SKM-1 treated with dmso at 0.1 percent for 144 hours (cell line): Measurements from ENCODE around the gene UBASH3B.
A peak's percentile ranks its signal among the peaks of the same experiment; 100 is the strongest.
"Not testable (repeated sequence)": the region's sequence is repeated elsewhere in the genome, so short reads cannot be mapped to it uniquely, and the experiment has no call there.

ENCODE experiments used
- DNase-seq: peaks from one replicate; lab custom pipeline; 2025; ENCODE audit not compliant: unreplicated experiment; lab: John Stamatoyannopoulos, UW

UBASH3B gene

DNA sequence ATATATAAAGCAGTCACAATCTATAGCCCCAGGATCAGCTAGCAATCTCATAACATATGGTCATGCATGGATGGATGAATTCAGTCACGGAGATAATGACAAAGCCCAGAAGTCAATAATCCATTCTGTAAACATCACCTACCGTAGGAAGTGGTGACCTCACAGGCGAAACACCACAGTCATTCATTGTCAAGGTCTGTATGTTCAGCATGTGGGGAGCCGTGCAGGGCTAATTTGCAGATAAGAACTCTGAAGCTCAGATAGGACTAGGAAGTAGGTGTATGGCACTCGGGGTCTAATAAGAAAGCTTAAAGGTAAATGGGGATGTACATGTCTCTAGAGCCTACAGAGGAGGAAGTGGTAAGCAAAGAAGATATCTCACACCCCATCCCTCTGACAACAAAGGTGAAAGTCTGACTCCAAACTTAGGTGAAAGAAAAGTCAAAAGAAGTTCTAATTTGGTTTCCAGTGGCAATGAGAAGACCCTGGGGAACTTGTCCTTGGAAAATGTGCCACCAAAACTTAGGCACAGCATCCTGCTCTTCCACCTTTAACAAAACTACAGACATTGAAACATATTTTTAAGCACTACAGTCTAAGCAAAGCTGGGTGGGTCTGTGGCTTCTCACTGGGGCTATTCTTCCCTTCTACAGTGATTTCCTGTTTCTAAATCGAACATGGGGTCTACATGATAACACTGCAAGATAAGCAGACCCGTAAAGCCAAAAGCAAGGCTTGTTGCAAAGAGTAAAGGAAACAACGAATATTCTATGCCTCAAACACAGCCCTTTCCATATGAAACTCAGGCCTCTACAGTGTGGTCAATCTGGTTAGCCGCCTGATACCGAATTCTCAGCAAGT is 188.0 kb downstream of the UBASH3B start:
- no peak for DNase-seq

DNA sequence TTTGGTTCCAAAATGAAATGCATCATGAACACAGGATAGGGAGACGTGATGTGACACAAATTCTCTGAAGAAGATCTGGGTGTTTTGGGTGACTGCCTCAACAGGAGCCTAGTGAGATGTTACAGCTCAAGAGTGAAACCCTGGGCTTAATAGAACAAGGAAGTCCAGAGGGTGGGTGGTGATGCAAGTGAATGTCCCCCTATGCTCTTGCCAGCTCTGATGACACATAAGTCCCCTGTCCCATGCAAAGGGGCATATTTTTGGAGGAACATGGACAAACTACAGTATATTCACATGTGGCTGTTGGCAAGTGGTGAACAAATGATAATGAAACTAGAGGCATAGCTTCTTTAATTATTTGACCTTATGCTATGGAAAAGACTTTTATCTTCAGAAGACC is 191.9 kb downstream of the UBASH3B start:
- no peak for DNase-seq

DNA sequence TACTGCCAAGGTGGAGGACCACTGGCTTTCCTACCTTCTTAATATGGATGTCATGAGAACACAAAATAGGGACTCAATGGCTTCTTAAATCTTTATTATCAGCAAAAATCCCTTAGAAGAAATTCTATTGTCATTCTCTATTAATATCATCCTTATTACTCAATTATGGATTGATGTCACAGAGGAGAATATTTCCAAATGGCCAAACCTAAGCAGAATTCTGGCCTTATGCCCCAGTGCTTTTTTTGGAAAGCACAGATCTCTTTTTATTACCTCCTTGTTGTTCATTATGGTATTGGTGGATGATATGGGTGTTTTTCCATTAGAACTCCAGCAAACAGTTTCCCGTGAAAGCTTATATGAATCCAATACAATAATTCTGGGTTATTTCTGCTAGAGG is 192.7 kb downstream of the UBASH3B start:
- no peak for DNase-seq

DNA sequence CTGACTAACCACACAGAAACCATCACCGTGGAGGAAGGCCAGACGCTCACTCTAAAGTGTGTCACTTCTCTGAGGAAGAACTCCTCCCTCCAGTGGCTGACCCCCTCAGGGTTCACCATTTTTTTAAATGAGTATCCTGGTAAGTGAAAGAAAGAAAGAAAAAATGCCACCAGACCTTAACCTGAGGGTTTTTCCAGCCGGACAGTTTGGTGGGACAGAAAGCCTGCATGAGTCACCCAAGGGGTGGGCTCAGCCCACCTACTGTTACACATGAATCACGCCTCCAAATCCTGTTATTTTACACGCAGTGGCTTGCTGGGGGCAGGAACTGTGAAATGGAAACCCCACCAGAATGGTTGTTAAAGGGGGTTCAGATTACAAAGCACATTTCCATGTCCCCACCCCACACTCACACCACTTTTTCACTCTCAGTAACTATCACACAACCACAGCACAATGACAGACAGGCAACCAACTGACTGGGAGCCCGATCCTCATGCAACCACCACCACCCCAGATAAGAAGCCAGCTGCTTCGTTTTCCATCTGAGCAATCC is 194.6 kb downstream of the UBASH3B start:
- no peak for DNase-seq

DNA sequence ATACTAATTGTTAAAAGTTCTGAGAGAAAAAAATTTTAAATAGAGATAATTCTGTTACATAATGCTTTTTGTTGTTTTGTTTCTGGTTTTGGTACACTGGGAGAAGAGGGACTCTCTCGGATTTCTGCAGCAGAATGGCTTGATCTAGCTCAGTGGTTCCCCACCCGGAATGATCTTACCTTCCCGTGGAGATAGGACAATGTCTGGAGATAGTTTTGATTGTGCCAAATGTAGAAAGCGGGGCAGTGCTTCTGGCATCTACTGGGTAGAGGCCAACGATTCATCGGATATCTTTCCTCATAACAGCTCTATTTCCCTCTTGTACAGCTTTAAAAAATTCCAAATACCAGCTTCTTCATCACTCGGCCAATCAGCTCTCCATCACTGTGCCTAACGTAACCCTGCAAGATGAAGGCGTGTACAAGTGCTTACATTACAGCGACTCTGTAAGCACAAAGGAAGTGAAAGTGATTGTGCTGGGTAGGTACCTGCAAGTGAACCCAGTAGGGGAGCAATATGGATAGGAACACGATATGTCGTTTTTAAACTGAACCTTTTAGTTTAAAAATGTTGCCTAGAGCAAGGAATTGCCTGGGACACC is 195.9 kb downstream of the UBASH3B start:
- no peak for DNase-seq

DNA sequence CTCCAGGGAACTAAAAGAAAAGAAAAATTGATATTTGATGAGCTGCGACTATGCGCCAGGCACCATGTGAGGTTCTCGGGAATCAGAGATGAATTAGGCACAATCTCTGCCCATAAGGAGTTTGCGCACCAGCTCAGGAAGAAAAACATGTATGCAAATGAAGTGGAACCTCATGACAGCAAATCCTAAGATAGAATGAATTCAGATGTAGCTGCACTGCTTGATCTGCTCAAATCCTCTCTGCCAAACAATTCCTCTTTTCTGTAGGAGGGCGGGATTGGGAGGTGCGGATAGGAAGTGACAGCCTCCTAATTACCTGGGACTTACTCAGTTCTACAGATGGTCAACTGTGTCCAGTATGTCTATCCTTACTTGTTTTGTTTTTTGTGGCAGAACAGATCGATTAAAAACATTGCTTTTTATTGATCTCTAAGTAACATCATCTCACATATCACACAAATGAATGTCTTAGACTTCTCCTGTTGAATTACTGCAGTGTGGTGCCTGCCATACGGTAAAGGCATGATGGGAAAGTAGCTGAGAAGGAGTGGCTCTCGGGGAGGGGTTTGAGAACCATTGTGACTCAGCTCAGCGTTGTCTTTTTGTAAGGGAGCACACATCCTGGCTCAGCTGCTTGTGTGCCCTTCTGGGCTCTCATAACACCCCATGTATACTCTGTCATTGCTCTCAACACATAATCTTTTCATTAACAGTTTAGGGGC is 196.7 kb downstream of the UBASH3B start:
- DNase-seq, result no peak

DNA sequence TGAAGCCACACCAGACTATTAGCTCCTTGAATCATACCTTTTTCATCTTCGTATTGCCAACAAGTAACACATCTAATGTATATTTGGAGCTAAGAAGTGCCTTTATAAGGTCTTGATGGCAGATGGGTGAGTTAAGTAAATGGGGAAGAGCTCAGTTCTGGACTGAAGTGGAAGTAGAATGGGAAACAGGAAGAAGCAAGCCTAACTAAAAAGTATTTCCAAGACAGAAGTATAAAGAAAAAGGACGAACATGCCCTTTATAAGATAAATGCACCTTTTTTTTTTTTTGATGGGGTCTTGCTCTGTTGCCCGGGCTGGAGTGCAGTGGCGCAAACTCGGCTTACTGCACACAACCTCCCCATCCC is 197.3 kb downstream of the UBASH3B start:
- no peak for DNase-seq

DNA sequence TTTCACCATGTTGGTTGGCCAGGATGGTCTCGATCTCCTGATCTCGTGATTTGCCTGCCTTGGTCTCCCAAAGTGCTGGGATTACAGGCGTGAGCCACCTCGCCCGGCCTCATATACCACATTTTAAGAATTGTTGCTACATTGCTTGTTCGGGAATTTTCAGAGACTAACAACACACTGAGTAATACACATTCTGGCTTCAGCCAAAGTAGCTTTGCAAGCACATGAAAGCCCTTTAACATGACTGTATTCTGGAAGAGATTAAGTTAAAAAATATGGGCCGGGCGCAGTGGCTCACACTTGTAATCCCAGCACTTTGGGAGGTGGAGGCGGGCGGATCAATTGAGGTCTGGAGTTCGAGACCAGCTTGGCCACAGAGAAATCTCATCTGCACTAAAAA is 197.7 kb downstream of the UBASH3B start:
- no peak for DNase-seq

DNA sequence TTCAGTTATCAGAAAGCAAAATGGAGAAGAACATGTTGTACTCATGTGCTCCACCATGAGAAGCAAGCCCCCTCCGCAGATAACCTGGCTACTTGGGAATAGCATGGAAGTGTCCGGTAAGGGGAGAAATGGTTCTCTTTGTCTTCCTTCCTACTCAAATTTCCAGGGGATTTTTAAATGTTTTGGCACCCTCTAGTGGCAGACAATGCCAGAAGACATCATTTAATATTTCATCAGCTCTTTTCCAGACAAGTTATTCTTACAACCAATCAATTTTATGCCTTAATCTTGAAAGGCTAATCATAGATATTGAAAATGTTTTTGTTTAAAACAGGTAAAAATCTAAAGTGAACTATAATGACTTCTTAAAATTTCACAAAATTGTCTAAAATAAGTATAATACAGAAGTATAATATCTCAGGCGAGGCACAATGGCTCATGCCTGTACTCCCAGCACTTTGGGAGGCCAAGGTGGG is 198.5 kb downstream of the UBASH3B start:
- DNase-seq, result peak; percentile 76

DNA sequence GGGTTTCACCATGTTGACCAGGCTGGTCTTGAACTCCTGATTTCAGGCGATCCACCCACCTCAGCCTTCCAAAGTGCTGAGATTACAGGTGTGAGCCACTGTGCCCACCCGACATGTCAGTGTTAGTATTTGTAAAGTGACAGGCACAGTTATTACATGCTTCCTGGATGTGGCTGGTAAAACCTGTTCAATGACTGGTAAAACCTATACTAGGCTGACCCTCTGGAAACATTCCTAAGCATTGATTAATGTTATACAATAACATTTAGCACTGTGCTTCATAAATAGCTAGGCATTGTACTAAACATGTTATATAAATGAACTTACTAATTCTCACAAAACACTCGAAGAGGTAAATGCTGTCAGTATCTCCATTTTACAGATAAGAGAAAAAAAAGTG is 206.1 kb downstream of the UBASH3B start:
- no peak for DNase-seq

DNA sequence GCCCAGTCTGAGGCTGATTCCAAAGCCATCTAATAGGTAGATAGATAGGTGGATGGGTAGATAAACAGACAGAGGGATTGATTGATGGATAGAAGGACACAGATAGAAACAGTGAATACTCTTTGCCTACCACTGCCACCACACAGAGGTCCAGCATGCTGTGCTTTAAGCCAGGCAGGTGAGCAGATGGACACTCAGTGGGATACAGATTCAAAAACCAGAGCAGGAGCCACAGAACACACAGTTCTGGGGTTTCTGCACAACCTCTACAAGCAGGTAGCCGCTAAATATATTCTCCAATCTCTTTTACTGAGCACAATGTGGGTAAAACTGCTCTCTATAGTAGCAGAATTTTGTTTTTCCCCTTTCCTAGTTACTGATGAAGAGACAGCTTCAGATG is 206.6 kb downstream of the UBASH3B start:
- DNase-seq, result no peak

DNA sequence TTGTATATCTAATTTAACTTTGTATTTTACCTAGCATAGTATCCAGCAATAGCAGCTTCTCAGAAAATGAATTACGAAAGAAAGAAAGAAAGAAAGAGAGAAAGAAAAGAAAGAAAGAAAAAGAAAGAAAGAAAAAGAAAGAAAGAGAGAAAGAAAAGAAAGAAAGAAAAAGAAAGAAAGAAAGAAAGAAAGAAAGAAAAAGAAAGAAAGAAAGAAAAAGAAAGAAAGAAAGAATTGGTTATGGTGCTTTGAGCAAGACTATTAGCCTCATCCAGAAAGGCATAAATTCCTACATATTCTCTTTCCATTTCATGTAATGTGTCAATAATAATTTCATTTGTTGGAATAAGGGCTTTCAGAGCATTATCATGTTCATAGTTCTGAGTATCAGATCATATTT is 207.6 kb downstream of the UBASH3B start:
- not testable (repeated sequence) for DNase-seq

DNA sequence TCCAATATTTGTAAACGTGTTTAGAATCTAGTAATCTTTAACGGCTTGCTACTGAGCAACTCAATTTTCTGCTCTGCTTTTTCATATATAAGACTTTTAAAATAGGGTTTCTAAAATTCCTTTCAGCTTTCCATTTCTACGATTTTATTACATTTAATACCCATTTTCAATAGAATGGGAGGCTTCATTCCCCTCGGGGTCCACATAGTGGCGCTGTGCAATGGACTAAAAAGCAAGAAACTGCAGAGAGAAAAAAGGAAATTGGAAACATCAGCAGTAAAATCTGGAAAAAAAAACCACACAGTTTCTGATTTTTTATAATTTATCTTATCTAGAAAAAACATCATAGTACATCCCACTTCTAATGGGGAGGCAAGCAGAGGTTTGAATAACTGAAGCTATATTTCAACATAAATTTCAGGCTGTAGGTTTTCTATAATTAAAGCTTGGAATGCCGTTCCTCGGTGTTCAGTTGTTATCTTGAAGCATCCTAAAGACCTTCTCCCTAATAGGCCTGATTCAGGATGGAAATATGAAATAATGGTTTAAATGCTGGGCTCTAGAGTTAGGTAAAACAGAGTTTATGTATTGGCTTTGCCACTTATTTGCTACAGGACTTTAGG is 208.3 kb downstream of the UBASH3B start:
- peak; percentile 42 for DNase-seq
